Renal cortical epithelial cell (primary cell): ENCODE results near the gene CSF3. TPM values are rescaled to one million over a fixed set of nuclear protein-coding genes. Genes with fewer than 3 reads are reported as not detected.
A peak's percentile ranks its signal among the peaks of the same experiment; 100 is the strongest.

Experiments used
- DNase-seq: peaks from one replicate; pipeline ENCODE4 v3.0.0-alpha.2; 2011; ENCODE audit warnings: low read depth
- total RNA-seq: library from RNA; depleted of rRNA; stranded (reverse); fragments of >200 nt; gene quantifications from 2 replicates; pipeline ENCODE4 v1.2.3, GENCODE V29; 2014

The CSF3 gene
- total RNA-seq: not detected in 2 replicates

- no peak for DNase-seq
Observed at GRCh38 chr17:40015005-40015997, at the start of gene CSF3. Gene CSF3 (plus strand): TSS chr17:40015440. CDS start chr17:40015475, 35 bp downstream.

- no peak for DNase-seq
Observed at GRCh38 chr17:39966771-39967170, 48.5 kb upstream of the CSF3 start.

- DNase-seq: no peak
Observed at GRCh38 chr17:39968761-39969160, 46.5 kb upstream of the CSF3 start.

GRCh38 chr17:39969375-39969774 lies 45.9 kb upstream of the CSF3 start:
- no peak for DNase-seq

- DNase-seq: no peak
Observed at GRCh38 chr17:39970157-39970692, 45.0 kb upstream of the CSF3 start.

- no peak for DNase-seq
Observed at GRCh38 chr17:39971076-39971603, 44.1 kb upstream of the CSF3 start.

GRCh38 chr17:39972271-39972670 lies 43.0 kb upstream of the CSF3 start:
- DNase-seq: no peak

- no peak for DNase-seq
Observed at GRCh38 chr17:39973496-39973895, 41.7 kb upstream of the CSF3 start.

- DNase-seq: no peak
Observed at GRCh38 chr17:39974433-39974832, 40.8 kb upstream of the CSF3 start.

- no peak for DNase-seq
Observed at GRCh38 chr17:39975801-39976200, 39.4 kb upstream of the CSF3 start.

GRCh38 chr17:39979016-39979670 lies 36.1 kb upstream of the CSF3 start:
- peak; percentile 65 for DNase-seq

- DNase-seq: peak; percentile 12
Observed at GRCh38 chr17:39979893-39980350, 35.3 kb upstream of the CSF3 start.

- peak; percentile 99 for DNase-seq
Observed at GRCh38 chr17:39980351-39981206, 34.7 kb upstream of the CSF3 start, which contains the start of gene PSMD3. Gene PSMD3 (plus strand): TSS chr17:39980807. CDS start chr17:39980971, 164 bp downstream.

- DNase-seq: no peak
Observed at GRCh38 chr17:39981207-39981741, 34.0 kb upstream of the CSF3 start.

GRCh38 chr17:39981766-39982375 lies 33.4 kb upstream of the CSF3 start:
- DNase-seq: no peak

- no peak for DNase-seq
Observed at GRCh38 chr17:39988206-39988810, 26.9 kb upstream of the CSF3 start.

- no peak for DNase-seq
Observed at GRCh38 chr17:39994448-39994847, 20.8 kb upstream of the CSF3 start.

GRCh38 chr17:39995438-39995837 lies 19.8 kb upstream of the CSF3 start:
- DNase-seq: no peak

- no peak for DNase-seq
Observed at GRCh38 chr17:39996162-39996561, 19.1 kb upstream of the CSF3 start.

- DNase-seq: no peak
Observed at GRCh38 chr17:39996800-39997199, 18.4 kb upstream of the CSF3 start.
